GM18526 (cell line): ENCODE measurements around the gene SCYL3.

ENCODE experiments used
- POLR2A ChIP-seq: IDR thresholded peaks from 3 replicates; pipeline ENCODE4 v1.6.1; 2011; ENCODE audit not compliant: insufficient read length; ENCODE audit errors: extremely low read depth

The SCYL3 gene

DNA sequence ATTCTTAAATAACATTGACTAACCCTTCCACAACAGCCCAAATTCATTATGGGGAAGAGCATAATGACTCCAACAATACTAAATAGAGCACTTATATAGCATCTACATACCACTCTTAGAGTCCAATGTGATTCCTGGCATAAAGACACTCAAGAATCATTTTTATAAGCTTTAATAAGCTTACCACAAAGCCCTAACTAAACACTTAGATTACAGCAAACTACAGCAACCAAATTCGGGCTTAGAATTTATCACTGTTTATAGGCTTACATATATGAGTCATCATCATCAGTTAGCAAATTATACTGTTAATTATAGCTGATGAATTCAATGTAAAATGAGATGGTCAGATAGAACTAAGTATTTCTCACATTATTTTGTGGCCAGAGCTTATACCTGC, 7.3 kb downstream of the SCYL3 start:
- no peak for TF ChIP-seq POLR2A

DNA sequence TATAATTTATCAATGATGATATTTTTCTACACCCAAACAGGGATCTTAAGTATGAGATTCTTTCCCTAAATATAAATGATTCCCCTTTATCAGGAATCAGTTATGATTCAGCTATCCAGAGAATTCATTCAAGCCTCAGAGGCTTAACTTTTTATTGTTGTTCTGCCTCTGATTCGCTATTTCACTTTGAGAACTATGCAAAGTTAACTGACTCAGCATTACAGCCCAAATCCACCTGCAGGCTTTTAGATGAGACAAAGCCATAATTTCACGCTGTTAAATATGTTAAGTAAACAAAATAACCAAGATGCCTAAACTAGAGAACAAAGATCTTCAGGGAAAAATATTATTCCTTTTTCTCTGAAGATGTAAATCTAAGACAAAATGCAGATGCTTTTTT, 8.5 kb downstream of the SCYL3 start:
- TF ChIP-seq POLR2A = no peak

DNA sequence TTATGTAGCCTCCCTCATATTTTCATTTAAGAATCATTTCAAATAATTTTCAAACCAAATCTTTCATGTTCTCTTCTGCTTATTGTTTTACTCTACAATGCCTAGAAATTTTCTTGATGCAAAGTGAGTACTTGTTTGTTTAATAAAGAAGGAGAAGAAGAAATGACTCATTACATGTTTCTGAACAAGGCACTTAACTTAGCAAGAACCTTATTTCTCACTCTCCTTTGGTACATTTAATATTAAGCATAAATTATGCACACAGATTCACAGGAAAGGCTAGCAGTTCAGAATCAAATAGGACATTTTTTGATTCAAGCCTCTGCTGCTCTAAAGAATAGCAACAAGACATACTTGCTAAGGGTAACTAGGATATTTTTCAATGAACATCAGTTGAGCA, 9.1 kb downstream of the SCYL3 start:
- TF ChIP-seq POLR2A = no peak

DNA sequence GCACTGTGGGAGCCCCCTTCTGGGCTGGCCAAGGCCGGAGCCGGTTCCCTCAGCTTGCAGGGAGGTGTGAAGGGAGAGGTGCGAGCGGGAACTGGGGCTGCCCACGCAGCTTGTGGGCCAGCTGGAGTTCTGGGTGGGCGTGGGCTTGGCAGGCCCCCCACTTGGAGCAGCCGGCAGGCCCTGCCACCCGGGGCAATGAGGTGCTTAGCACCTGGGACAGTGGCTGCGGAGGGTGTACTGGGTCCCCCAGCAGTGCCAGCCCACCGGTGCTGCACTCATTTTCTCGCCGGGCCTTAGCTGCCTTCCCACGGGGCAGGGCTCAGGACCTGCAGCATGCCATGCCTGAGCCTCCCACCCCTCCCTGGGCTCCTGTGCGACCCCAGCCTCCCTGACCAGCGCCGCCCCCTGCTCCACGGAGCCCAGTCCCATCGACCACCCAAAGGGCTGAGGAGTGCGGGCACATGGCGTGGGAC, 11.6 kb downstream of the SCYL3 start:
- TF ChIP-seq POLR2A = no peak

DNA sequence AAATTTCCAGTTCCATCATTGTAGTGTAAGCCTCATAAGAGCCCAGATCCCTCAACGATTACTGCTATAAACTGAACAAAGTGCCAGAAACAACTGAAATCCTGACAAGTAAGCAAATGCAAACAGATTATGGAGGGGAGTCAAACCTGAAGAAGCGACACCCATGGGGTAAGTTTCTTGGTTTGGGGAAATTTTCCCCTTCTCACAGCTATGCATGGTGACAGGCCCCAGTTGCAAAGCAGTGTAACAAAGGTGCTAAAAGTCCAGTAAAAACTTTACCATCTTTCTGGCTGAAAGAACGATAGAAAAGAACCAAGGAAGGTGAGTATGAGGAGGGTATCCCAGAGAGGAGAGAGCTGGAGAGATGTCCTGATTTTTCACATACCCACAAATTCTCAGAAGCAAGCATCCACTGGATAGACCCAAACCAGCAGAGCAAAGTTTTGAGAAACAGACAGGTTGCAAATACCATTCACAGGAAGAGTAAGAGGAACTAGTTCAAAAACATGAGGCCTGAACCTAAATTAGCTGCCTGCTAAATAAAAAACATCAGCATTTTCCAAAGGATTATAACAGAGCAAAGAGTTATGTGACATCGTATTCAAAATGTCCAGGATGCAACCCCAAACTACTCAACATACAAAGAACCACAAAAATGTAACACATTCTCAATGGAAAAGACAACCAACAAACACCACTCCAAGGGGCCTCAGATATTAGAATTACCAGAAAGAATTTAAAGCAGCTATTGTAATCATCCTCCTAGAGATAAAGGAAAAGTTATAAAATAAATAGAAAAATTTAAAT, 14.5 kb downstream of the SCYL3 start:
- no peak for TF ChIP-seq POLR2A

DNA sequence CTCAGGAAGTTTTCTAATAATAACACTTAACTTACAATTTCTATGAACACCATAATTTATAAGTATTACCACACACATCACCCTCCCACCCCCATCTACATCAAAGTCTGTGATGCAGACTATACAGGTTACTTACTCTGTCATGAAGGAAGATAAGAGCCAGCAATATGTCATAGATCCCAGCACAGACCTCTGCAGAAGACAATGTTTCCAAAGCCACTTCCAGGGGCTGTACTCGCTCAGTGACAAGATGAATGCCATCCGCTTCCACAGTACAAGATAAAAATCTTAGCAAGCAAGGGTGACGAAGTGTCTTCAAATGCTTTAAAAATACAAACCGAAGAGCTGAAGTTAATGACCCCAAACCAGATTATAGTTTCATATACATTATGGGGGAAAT, 15.2 kb downstream of the SCYL3 start:
- no peak for TF ChIP-seq POLR2A

DNA sequence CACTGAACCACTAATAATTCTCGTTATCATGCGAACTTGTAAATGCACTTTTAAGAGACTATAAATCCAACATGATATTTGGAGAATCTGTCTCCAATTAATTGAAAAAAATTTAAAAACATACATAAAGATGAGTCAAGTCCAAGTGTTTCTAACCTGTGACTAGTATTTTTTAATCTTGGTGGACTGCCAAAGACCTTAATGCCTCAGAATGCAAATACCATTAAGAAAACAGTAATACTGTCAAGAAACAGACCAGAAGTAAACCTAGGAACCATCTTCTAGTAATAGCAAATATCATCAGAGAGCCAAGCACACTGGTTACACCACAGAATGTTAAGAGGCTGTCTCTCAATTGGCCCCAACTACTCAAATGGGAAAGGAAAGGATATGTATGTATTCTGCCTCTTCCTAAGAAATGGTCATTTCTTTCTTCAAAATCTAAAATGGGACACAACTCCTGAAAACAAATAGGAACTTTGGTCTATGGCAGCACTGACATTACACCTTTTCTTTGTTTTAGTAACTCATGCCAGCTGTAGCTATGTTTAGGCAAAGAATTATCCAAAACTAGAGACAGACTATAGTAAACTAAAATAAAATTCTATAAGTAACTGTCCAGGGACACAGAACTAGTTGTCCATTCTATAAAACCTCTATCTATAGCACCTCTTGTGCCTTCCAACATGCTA, 15.8 kb downstream of the SCYL3 start:
- no peak for TF ChIP-seq POLR2A

DNA sequence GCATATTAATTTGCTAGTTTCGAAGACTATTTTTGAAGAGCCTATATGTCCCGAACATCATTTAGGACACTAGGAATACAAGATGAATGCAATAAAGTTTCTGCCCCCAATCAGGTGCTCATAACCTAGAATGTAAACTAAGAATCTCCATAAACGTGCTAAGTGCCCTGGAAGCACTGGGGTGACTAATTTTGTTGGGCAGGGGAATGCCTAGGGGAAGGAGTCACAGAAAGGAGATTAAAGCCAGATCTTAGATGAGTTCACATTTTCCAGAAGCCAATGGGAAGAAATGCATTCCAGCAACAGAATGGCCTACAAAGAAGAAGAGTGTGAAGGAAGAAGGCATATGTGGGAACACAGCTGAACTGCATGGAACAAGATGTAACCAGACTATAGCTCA, 19.5 kb downstream of the SCYL3 start:
- TF ChIP-seq POLR2A = no peak

DNA sequence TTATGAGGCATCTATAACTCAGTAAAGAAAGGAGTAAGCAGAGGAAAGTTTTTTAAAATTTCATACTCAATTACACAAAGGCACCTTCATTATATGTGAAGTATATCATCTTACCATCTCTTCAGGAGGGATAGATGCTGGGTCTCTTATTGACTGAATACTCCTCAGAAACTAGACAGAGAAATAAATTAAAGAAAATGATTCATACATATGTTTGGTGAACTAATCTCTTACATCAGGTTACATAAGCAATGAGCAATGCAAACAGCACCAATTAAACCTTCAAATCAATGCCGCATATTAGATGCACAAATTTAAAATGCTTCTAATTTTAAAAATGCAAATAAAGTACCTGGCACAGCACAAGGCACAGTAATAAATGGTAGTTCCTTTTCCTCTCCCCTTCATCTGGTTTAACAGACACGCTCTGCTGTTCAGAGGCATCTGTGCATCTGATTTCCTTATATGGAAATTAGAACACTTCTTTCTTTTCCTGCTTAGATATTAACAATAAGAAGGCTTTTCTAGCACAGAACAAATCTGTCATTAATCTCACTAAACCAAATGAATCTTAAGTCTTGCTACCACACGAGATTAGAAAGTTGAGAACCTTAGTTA, 20.0 kb downstream of the SCYL3 start:
- TF ChIP-seq POLR2A = no peak

DNA sequence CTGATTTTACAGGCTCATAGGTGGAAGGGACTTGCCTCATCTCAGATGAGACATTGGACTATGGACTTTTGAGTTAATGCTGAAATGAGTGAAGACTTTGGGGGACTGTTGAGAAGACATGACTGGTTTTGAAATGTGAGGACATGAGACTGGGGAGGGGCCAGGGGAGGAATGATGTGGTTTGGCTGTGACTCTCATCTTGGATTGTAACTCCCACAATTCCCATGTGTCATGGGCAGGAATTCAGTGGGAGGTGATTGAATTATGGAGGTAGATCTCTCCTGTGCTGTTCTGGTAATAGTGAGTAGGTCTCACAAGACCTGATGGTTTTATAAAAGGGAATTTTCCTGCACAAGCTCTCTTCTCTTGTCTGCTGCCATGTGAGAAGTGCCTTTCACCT, 20.8 kb downstream of the SCYL3 start:
- no peak for TF ChIP-seq POLR2A

DNA sequence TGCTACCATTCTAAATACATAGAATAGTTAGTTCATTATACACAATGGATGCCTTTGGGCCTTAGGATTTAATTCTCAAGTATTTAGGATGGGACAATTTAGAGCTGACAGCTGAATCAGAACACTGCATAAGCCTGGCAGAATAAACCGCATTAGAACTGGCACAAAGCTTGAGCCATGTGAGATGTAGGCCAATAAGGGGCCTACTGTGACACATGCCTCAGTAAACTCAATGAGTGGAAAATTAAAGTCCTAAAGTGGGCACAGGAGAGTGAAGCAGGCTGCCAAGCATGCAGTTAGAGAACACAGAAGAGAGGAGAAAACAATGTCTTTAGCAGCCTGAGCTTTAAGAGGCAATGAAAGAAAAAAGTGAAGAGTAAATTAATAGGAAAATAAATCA, 24.3 kb downstream of the SCYL3 start:
- no peak for TF ChIP-seq POLR2A

DNA sequence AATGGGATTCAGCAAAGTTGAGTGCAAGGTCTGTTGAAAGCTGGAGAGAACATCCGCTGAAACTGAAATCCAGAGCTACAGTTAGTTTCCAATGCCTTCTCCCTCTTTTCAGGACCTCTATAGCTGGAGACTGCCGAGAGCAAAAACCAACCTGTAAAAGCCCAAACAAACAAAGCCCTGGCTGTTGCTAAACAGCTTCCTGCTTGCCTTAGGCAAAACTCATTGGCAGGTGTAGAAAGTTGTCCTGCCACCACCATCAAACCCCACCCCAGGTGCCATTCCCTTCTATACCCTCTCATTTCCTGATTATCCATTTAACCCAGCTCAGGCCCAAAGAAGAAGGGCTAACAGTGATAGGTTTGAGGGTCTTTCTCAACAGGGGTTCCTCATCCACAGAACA, 24.7 kb downstream of the SCYL3 start:
- no peak for TF ChIP-seq POLR2A

DNA sequence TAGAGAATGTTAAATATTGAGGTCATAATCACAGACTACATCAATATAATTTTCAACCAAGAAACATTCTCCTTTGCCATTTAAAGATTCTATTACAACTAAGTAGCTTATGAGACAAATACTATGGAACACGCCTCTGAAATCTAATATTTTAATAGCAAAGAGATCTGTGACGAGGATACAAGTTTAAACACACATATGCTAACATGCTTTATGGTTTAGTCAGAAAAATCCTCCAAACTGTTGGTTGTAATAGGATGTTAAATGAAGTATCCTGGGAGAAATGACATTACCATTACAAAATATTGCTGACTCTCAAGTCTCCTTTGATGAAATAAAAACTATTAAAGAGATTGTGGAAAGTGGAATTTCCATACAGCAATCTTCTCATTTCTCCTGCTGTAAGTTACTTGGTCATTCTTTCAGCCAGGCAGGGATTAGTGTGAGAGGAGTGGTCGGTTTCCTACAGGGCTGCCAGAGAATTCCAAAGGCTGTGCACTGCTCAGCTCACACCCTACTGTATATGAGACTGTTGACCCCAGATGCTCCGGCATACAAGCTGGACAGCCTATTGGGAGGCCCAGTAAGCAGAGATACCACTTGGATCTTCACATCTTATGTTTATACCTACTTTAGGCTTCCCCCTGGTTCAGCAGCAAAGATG, 26.6 kb downstream of the SCYL3 start:
- no peak for TF ChIP-seq POLR2A

DNA sequence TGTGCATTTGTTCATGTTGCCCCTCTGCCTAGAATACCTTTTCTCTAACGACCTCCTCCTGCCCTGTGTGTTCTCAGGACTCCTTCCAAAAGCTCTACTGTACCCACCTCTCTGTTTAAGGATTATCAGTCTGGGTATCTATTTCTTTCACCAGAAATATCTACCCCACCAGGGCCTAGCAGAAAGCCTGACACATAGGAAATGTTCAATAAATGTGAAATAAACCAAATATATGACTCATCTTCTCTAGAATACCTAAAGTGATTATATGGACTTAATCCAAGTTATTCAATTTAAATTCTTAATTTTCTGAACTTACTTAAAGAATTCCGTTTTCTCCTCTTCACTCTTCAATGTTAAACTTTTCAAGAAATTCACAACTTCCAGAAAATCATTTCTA, 27.1 kb downstream of the SCYL3 start:
- no peak for TF ChIP-seq POLR2A

DNA sequence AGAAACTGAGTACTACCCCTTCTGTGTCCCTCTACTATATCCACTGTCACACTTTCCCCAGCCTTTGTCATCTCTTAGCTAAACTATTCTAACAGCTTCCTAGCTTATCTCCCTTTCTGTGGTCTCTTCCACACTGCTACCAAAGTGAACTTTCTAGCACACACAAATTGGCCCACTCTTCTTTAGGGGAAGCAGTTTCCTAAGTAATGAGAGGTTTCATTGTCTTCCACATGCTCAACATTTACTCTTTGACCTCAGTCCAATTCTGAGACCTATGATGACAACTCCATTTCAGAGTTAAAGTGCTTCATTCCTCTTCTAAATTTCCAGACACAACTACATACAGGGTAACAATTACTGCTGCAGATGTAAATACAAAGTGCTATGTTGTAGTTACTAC, 32.9 kb downstream of the SCYL3 start:
- TF ChIP-seq POLR2A = no peak

DNA sequence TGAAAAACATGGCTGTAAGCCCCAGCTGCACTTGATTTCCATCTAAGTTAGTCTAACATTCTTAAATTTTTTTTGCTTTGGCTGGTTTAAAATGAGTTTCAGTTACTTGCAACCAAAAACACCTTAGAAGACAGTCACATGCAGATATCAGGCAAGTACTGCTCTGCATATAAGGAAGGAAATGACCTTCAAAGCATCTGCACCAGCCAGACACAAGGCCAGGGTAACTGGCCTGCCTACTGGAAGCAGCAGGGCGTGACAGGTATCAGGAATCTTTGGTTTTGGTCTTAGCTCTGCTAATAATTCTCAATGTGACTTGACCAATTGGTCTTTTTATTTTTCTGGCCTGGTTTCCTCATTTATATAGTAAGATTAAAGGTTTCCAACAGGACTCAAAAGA, 33.5 kb downstream of the SCYL3 start:
- no peak for TF ChIP-seq POLR2A

DNA sequence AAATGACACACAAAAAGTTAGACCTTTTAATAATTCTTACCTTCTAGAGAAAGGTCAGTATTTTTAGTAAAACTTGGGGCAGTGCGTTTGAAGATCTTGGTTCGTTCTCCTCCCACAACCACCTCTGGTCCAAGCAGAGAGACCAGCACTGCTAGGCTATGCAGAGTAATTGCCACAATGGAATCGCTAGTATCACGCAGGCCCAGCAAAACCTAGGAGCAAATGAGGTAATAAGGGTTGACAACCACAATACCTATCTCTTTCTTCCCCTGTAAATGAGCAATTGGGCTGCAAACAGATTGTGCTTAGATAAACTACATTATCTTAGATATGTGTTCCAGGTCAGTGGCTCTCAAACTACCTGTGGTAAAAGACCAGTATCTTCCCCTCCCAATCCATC, 34.7 kb downstream of the SCYL3 start:
- no peak for TF ChIP-seq POLR2A
